GM18868 (cell line): ENCODE data around the gene SHLD3.
"Not testable (repeated sequence)": the region's sequence is repeated elsewhere in the genome, so short reads cannot be mapped to it uniquely, and the experiment has no call there.

Experiments
- ATAC-seq: cut with Tn5 transposase; IDR thresholded peaks from one replicate; pipeline ENCODE4 v1.9.1; 2021; ENCODE audit warnings: mild to moderate bottlenecking, moderate library complexity; ENCODE audit not compliant: unreplicated experiment

Gene SHLD3

DNA sequence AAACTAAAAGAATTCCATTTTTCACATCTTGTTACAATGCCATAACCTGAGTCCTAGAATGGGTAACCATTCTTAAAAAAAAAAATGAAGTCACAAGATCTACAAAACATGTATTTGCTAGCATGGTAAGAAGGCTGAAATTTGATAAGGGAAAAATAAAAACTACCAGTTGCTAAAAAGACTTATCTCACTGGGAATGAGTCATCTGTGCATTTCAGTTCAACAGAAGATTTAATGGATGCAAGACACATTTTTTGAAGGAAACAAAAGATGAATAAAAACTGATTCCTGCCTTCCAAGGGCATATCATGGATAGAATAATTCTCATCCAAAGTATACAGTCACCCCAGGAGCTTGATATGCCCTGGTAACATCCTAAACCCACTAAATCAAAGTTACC lies 49.9 kb downstream of the SHLD3 start:
- no peak for ATAC-seq

DNA sequence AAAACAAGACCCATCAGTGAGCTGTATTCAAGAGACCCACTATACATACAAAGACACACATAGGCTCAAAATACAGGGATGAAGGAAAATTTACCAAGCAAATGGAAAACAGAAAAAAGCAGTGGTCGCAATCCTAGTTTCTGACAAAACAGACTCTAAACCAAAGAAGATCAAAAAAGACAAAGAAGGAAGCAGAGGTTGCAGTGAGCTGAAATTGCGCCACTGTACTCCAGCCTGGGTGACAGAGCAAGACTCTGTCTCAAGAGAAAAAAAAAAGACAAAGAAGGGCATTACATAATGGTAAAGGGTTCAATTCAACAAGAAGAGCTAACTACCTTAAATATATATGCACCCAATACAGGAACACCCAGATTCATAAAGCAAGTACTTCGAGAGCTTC lies 51.2 kb downstream of the SHLD3 start:
- not testable (repeated sequence) for ATAC-seq
